GM12801 (cell line): ENCODE results near the gene TACC3.

Source experiments
- TF ChIP-seq, protein P1 (sequence below): IDR thresholded peaks from one replicate; pipeline ENCODE4 v1.5.1; 2011; ENCODE audit warnings: control low read depth; ENCODE audit not compliant: insufficient read length; ENCODE audit errors: extremely low read depth

The TACC3 gene

GRCh38 chr4:1690698-1691097 is 30.6 kb upstream of the TACC3 start:
- TF ChIP-seq, protein P1, sequence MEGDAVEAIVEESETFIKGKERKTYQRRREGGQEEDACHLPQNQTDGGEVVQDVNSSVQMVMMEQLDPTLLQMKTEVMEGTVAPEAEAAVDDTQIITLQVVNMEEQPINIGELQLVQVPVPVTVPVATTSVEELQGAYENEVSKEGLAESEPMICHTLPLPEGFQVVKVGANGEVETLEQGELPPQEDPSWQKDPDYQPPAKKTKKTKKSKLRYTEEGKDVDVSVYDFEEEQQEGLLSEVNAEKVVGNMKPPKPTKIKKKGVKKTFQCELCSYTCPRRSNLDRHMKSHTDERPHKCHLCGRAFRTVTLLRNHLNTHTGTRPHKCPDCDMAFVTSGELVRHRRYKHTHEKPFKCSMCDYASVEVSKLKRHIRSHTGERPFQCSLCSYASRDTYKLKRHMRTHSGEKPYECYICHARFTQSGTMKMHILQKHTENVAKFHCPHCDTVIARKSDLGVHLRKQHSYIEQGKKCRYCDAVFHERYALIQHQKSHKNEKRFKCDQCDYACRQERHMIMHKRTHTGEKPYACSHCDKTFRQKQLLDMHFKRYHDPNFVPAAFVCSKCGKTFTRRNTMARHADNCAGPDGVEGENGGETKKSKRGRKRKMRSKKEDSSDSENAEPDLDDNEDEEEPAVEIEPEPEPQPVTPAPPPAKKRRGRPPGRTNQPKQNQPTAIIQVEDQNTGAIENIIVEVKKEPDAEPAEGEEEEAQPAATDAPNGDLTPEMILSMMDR: no peak

DNA sequence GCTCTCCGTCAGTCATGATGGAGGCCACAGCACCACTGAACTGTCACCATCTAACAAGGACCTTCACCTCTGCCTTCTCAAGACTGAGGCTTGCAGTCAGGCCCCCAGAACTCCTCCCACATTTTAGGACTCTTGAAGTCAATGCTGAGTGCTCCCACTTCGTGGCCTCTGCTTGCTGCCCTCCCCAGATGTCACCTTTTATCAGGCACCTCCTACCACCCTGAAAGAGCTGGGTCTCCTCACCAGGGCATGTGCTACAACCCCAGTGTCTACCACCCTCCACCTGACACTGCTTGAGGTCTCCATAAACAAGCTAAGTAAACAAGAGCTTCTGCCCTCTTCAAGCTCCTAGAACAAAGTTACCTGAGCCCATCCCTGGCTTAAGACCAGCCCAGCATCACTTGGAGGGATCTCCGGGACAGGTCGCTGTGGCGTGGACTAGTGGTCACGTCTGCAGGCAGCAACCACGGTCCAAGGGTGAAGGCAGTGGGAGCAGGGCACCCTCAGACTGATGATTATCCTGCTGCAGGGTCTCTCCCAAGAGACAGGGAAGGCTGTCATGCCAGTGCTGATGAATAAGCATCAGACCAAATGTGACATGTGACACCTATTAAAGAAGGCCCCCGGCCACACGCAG is 29.5 kb upstream of the TACC3 start:
- TF ChIP-seq, protein P1: no peak

DNA sequence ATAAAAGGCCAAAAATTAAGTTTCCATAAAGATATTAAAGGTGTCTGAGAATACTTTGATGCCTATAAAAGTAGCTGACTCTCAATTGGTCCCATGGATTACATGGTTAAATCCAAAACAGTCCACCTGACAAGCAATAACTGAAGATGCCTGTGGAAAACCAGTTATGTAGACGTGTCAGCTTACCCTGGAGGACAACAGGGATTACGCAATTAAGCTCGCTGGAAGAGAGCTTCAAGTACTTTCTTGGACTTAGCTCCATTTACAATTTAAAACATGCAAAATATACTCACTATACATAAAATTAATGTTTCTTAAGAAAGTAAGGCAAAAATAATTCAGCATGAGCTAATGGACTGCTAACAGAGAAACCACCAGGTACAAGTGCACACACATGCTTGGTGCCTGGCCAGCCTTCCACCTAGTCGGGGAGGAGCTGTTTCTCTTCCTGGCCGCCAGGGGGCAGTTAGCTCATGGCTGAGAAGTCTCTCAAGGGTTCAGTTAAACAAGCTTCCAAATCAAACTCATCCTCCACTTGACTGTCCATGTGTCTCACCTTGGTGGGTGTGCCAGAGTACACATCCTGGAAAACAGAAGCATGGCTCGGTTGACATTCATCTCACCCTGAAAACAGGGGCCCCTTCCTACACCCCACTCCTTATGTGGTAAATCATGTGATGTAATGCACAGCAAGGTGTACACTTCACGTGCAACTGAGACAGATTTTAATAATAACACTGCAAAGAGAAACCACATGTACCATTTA is 28.0 kb upstream of the TACC3 start:
- TF ChIP-seq, protein P1: no peak

DNA sequence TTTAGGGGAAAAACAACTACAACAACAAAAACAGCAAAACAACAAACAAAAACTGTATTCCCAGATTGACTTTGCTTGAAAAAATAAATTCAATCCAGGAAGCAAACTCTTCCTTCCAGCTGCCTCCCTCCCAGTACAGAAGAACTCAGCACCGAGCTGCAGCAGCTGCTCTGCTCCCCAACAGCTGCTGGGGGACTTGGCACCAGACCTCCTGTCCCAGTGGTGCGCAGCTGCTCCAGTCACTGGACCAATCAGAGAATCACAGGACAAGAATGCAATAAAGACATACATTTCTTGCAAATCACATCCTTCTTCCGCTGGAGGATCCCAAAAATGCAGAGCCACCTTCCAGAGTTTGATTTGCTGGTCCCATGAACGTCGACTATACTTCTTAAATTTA is 25.4 kb upstream of the TACC3 start:
- TF ChIP-seq, protein P1: no peak

- TF ChIP-seq, protein P1: no peak
Observed at GRCh38 chr4:1703867-1704266, 17.5 kb upstream of the TACC3 start.

DNA sequence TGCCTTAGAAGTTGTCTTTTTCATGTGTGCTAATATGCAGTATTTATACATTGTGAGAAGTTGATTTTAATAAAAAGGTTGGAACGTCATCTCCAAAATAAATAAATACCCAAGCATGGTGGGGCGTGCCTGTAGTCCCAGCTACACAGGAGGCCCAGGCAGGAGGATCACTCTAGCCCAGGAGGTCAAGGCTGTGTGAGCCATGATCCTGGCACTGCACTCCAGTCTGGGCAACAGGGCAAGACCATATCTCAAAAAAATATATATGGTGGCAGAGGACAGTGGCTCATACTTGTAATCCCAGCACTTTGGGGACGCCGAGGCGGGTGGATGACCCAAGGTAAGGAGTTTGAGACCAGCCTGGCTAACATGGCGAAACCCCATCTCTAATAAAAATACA is 15.6 kb upstream of the TACC3 start:
- TF ChIP-seq, protein P1: no peak

DNA sequence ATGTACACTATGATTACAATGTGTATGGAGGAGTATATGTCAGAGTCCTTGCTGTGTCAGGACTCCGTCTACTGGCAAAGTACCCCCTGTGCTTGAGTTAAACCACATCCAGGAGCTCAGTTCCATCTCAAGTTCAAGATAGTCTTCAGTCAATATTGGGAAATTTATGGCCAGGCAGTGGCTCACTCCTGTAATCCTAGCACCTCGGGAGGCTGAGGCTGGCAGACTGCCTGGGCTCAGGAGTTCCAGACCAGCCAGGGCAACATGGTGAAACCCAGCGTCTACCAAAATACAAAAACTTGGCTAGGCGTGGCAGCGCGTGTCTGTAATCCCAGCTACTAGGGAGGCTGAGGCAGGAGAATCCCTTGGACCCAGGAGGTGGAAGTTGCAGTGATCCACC is 15.0 kb upstream of the TACC3 start:
- TF ChIP-seq, protein P1: no peak
